Heart right ventricle (tissue), 16 donors: ENCODE measurements around the gene PRKAR1B. TPM values are rescaled to one million over a fixed set of nuclear protein-coding genes. Genes with fewer than 3 reads are reported as not detected.

Experiments
- ATAC-seq, 8 donors: fragments of 200-7000 bp; cut with Tn5 transposase; one replicate each; pipeline ENCODE4 v1.9.1; 2020; ENCODE audit warnings: mild to moderate bottlenecking in 8 of 8, moderate library complexity in 8 of 8, moderate number of reproducible peaks in 1 of 8
- DNase-seq, 2 donors: peaks; one replicate each; pipeline ENCODE4 v3.0.0-alpha.2; 2020
- H3K27ac ChIP-seq, 10 donors: fragments of 200-600 bp; sonication (generic) in 2 of 10; one replicate each; pipeline versions ENCODE4 v1.5.0 to v1.8.0; 2020 to 2022; ENCODE audit warnings: mild to moderate bottlenecking in 3 of 10
- H3K27me3 ChIP-seq, 7 donors: fragments of 200-600 bp; one replicate each; pipeline ENCODE4 v1.8.0; 2021 to 2022; ENCODE audit warnings: mild to moderate bottlenecking in 2 of 7
- H3K36me3 ChIP-seq, 9 donors: fragments of 200-600 bp; sonication (generic) in 1 of 9; one replicate each; pipeline versions ENCODE4 v1.5.0 to v1.8.0; 2020 to 2022; ENCODE audit warnings: mild to moderate bottlenecking in 2 of 9
- H3K4me1 ChIP-seq, 9 donors: fragments of 200-600 bp; sonication (generic) in 1 of 9; one replicate each; pipeline versions ENCODE4 v1.5.0 to v1.8.0; 2020 to 2022; ENCODE audit warnings: mild to moderate bottlenecking in 4 of 9
- H3K4me3 ChIP-seq, 10 donors: fragments of 200-600 bp; sonication (generic) in 2 of 10; one replicate each; pipeline versions ENCODE4 v1.5.0 to v1.8.0; 2020 to 2022; ENCODE audit warnings: mild to moderate bottlenecking in 7 of 10, moderate library complexity in 2 of 10
- H3K9me3 ChIP-seq, 11 donors: fragments of 200-600 bp in 10 of 11; sonication (generic) in 2 of 11; one replicate each; pipeline versions ENCODE4 v1.5.0 to v1.8.0; 2013 to 2022; ENCODE audit warnings: mild to moderate bottlenecking in 2 of 11, control low read depth in 1 of 11, moderate library complexity in 1 of 11
- whole genome bisulfite sequencing, 2 donors: extraction: QIAGEN DNeasy Blood & Tissue Kit; methylation state at CpG; one replicate each; pipeline ENCODE4 v1.1.7; 2013; ENCODE audit warnings: inconsistent platforms in 1 of 2; 5-methylcytosine and 5-hydroxymethylcytosine counted together
- intact Hi-C, 10 donors: fragments of 100-400 bp; cut with DNase I; formaldehyde crosslinking; loops; one replicate each; pipeline versions ENCODE4 v1.11.1 to v1.14.2; 2022
- polyA plus RNA-seq, 2 donors: library from polyadenylated mRNA; stranded (reverse); fragments of 200-250 nt; gene quantifications; one replicate each; pipeline ENCODE4 v1.2.3, GENCODE V29; 2013
- total RNA-seq, 10 donors: library from RNA; stranded (reverse); fragmentation: NEBNext Ultra II Directional in 3 of 10; extraction: Animal tissue kit (Norgen Biotek cat#: 25700) in 3 of 10; gene quantifications; one replicate each; pipeline versions ENCODE4 v1.2.1 to v1.2.4, GENCODE V29; 2021 to 2023
- TF ChIP-seq, protein P1 (sequence below), 9 donors: fragments of 200-600 bp; sonication (generic) in 2 of 9; IDR thresholded peaks; one replicate each; pipeline versions ENCODE4 v1.5.0 to v1.8.0; 2021 to 2022; ENCODE audit warnings: antibody characterized with exemption in 9 of 9, mild to moderate bottlenecking in 5 of 9, moderate library complexity in 1 of 9
- donor health status: Arrhythmogenic right ventricular cardiomyopathy.
- donor health status: ischemic (EF 13 %, LVEDD 7.1; RV severe dilation, severe dysfunction).
- donor health status: healthy with polysubstance abuse.
- donor health status: DM: no; HTN: yes; CAD: no.
- donor health status: DM: no; HTN: no; CAD: no.
- donor health status: ischemic (EF 25% LVEDD 6.9; RV normal size, moderate dysfunction).
- donor health status: ischemic (EF 25% LVEDD 5.7; RV mildly dilated, moderate dysfunction).
- donor health status: healthy.
- donor health status: DM: yes; HTN: yes; CAD: no.
- donor health status: Ischemic cardiomyopathy.
- donor health status: ischemic (EF 35%, LVEDD 5.7; RV mildly dilated, moderate dysfunction).
- donor health status: nonischemic (EF 11% LVEDD 7.7; RV severe dilation, severe dysfunction).
- donor health status: DM: yes; HTN: yes; CAD: no.
- donor health status: PGD.
- donor health status: ischemic (EF 29% LVEDD 5.4; RV normal size, mild dysfunction).
- donor health status: nonischemic (EF 23%, LVEDD 6.1; RV moderate dilation, normal function).

Gene PRKAR1B
- total and polyA plus RNA-seq, 12 donors = 5.0 to 24.5 (median 20.6) TPM

DNA sequence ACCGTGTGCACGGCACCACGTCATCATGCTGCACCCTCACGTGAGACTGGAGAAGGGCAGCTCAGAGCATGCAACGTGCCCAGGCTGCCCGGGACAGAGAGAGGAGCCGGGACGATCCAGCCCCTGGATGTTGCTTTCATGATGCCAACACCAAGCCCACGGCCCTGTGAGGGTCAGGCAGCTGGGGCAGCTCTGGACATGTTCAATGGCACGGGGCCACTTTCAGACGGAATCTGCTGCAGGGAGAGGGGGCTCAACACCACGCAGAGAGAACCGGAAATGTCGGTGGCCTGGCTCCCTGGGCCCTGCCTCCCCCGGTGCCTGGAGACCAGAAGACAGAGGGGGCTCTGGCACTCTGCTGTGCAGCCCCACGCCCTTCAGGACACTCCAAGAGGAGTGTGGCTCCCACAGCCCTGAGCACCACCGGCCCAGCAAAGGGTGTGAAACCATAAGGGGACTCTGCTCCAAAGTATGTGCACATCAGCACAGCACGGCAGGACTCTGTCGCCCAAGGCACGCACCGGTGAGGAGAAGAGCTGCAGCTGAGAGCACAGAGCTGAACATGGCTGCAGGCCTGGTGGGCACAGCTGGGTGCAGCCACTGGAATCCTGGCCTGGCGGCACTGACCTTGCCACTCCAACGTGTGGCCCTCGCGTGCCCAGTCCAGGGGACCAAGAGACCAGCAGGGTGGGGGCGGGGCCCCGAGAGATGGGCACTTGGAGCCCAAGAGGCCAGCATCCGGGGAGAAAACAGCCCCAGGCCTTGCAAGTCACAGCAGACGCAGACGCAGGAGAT is 137.1 kb downstream of the PRKAR1B start:
- Histone ChIP-seq H3K4me3 (no peak overlapping the region), H3K9me3 (peaks cover 0 to 9% (median 0%) of the 10 kb centered on the region in 11 donors), H3K27me3 (no peaks in the 10 kb centered on the region), H3K27ac (peak overlapping the region in 1 of 10 donors; percentile 15), H3K4me1 (peaks cover 0 to 35% (median 14%) of the 10 kb centered on the region in 9 donors), H3K36me3 (no peaks in the 10 kb centered on the region)
- 91 to 95% methylated on average over 30 of the region's 30 CpGs for WGBS, 2 donors
- ATAC-seq (peak in 1 of 8 donors; percentile 10), DNase-seq (no peak)
- intact Hi-C loops = loop anchor here in 1 of 10 donors (10.0 kb wide), 1 partner anchor 55 kb away; no protein-coding TSS in a partner anchor
- TF ChIP-seq, protein P1, sequence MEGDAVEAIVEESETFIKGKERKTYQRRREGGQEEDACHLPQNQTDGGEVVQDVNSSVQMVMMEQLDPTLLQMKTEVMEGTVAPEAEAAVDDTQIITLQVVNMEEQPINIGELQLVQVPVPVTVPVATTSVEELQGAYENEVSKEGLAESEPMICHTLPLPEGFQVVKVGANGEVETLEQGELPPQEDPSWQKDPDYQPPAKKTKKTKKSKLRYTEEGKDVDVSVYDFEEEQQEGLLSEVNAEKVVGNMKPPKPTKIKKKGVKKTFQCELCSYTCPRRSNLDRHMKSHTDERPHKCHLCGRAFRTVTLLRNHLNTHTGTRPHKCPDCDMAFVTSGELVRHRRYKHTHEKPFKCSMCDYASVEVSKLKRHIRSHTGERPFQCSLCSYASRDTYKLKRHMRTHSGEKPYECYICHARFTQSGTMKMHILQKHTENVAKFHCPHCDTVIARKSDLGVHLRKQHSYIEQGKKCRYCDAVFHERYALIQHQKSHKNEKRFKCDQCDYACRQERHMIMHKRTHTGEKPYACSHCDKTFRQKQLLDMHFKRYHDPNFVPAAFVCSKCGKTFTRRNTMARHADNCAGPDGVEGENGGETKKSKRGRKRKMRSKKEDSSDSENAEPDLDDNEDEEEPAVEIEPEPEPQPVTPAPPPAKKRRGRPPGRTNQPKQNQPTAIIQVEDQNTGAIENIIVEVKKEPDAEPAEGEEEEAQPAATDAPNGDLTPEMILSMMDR (IDR thresholded peaks at IDR 0.05) = no peak

- TF ChIP-seq, protein P1 (IDR thresholded peaks at IDR 0.05) = no peak
- WGBS, 2 donors = 51 to 72% methylated on average over 12 of the region's 12 CpGs
- peaks cover 0 to 20% (median 11%) of the 10 kb centered on the region in 9 donors for H3K4me1 ChIP-seq
- no peaks in the 10 kb centered on the region for H3K27me3 ChIP-seq
- peak in 7 of 8 donors; percentile 41 to 76 (median 61) for ATAC-seq
- intact Hi-C loops = loop anchor here in 1 of 10 donors (10.0 kb wide), 1 partner anchor 53 kb away; no protein-coding TSS in a partner anchor
- no peak overlapping the region for H3K4me3 ChIP-seq
- peak in 1 of 2 donors; percentile 48 for DNase-seq
- peaks cover 0 to 8% (median 0%) of the 10 kb centered on the region in 9 donors for H3K36me3 ChIP-seq
- H3K27ac ChIP-seq = peak overlapping the region in 5 of 10 donors; percentile 29 to 65 (median 56)
- peaks cover 0 to 9% (median 0%) of the 10 kb centered on the region in 11 donors for H3K9me3 ChIP-seq
Measured at GRCh38 chr7:587767-588166, 139.3 kb downstream of the PRKAR1B start.

- WGBS, 2 donors = 94% methylated on average over 4 of the region's 4 CpGs
Measured at GRCh38 chr7:586494-586893, 140.6 kb downstream of the PRKAR1B start.

DNA sequence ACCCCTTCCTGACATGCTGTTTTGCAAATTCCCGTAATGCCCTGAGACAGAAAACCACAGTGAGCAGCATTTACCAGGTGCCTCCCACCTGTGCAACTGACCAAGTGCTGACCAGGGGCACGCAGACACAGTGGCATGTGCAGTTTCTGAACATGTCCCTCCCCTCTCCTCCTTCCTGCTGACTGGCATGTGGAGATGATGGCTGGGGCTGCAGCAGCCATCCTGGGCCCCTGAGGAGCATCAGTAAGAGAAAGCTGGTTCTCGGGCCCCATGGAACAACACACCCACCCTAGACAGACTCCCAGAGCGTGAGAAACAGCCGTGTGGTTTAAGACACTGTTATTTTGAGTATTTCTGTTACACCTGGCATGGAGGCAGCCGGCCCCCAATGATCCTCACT is 141.2 kb downstream of the PRKAR1B start:
- H3K36me3 ChIP-seq = peaks cover 0 to 8% (median 0%) of the 10 kb centered on the region in 9 donors

More at GRCh38 chr7:586494-586893, 140.6 kb downstream of the PRKAR1B start:
- no peak for DNase-seq
- Histone ChIP-seq H3K9me3 (peaks cover 0 to 9% (median 0%) of the 10 kb centered on the region in 11 donors), H3K36me3 (peaks cover 0 to 8% (median 0%) of the 10 kb centered on the region in 9 donors), H3K4me3 (no peak overlapping the region), H3K27me3 (no peaks in the 10 kb centered on the region), H3K4me1 (peaks cover 0 to 15% (median 9%) of the 10 kb centered on the region in 9 donors), H3K27ac (no peak overlapping the region)
- TF ChIP-seq, protein P1 (IDR thresholded peaks at IDR 0.05) = no peak
- intact Hi-C loops = loop anchor here in 1 of 10 donors (10.0 kb wide), 1 partner anchor 52 kb away; no protein-coding TSS in a partner anchor
- no peak for ATAC-seq

More for the DNA sequence above, 141.2 kb downstream of the PRKAR1B start:
- peaks cover 0 to 9% (median 0%) of the 10 kb centered on the region in 11 donors for H3K9me3 ChIP-seq
- H3K4me1 ChIP-seq = peaks cover 0 to 14% (median 4%) of the 10 kb centered on the region in 9 donors
- TF ChIP-seq, protein P1 (IDR thresholded peaks at IDR 0.05) = no peak
- intact Hi-C loops = loop anchor here in 1 of 10 donors (10.0 kb wide), 1 partner anchor 51 kb away; no protein-coding TSS in a partner anchor
- no peaks in the 10 kb centered on the region for H3K27me3 ChIP-seq
- no peak overlapping the region for H3K4me3 ChIP-seq
- ATAC-seq (no peak), DNase-seq (no peak)
- H3K27ac ChIP-seq = no peak overlapping the region
- 80 to 96% methylated on average over 6 of the region's 6 CpGs for WGBS, 2 donors
